Activated T-cell treated with anti-CD3 and anti-CD28 coated beads, Interleukin-2, amount 50 U/mL, for 4 hours (primary cell): ENCODE results near the gene GART. TPM values are rescaled to one million over a fixed set of nuclear protein-coding genes. Genes with fewer than 3 reads are reported as not detected.

ENCODE experiments used
- ATAC-seq, 2 donors: fragments of 200-7000 bp; cut with Tn5 transposase; one replicate each; pipeline ENCODE4 v1.10.0; 2021
- DNase-seq: peaks from one replicate; pipeline ENCODE4 v3.0.0-alpha.2; 2020
- H3K27me3 Mint-ChIP-seq: one replicate; pipeline ENCODE4 v1.8.0; 2021; ENCODE audit warnings: low read depth, mixed read lengths
- H3K36me3 Mint-ChIP-seq: one replicate; pipeline ENCODE4 v1.8.0; 2022; ENCODE audit warnings: mixed read lengths; ENCODE audit not compliant: insufficient read depth
- H3K4me1 Mint-ChIP-seq: one replicate; pipeline ENCODE4 v1.8.0; 2021; ENCODE audit warnings: low read depth, mixed read lengths
- H3K4me3 Mint-ChIP-seq: one replicate; pipeline ENCODE4 v1.8.0; 2021; ENCODE audit warnings: mild to moderate bottlenecking, moderate library complexity, mixed read lengths
- H3K9me3 Mint-ChIP-seq: one replicate; pipeline ENCODE4 v1.8.0; 2021; ENCODE audit warnings: mixed read lengths
- total RNA-seq, 3 donors: library from RNA; stranded (reverse); gene quantifications; one replicate each; pipeline ENCODE4 v1.2.1, GENCODE V29; 2021

The GART gene
- total RNA-seq, 3 donors from 2014 or later: 244 to 274 (median 244) TPM

DNA sequence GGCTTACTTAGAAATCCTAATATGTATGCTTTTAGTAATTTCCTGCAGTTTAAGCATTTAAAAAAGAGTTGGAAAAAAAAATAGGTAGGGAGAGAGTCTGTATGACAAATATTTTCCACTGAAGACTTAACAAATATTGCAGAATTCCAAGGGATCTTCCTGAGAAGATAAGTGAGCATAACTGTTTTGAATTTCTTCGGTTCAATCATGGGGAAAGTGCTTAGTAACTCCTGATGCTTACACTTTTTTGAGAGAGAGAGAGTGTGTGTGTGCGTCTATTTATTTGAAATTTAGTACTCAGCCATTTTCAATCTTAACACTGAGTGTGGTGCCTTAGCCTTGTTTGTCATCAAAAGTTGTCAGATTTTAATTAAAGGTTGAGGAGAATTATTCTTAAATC, 19.5 kb upstream of the GART start:
- Mint-ChIP-seq H3K27me3 (no peaks in the 10 kb centered on the region), H3K4me3 (no peak overlapping the region), H3K36me3 (peaks cover 48% of the 10 kb centered on the region), H3K9me3 (no peaks in the 10 kb centered on the region), H3K4me1 (peaks cover 47% of the 10 kb centered on the region)
- no peak for DNase-seq
- ATAC-seq: no peak

GRCh38 chr21:33560965-33561364, 19.0 kb upstream of the GART start:
- DNase-seq: no peak
- Mint-ChIP-seq H3K4me3 (no peak overlapping the region), H3K9me3 (no peaks in the 10 kb centered on the region), H3K27me3 (no peaks in the 10 kb centered on the region), H3K36me3 (peaks cover 52% of the 10 kb centered on the region), H3K4me1 (peaks cover 50% of the 10 kb centered on the region)
- ATAC-seq: no peak

GRCh38 chr21:33559813-33560212, 17.9 kb upstream of the GART start:
- DNase-seq: no peak
- H3K9me3 Mint-ChIP-seq: no peaks in the 10 kb centered on the region
- H3K4me1 Mint-ChIP-seq: peaks cover 58% of the 10 kb centered on the region
- ATAC-seq: no peak
- peaks cover 58% of the 10 kb centered on the region for H3K36me3 Mint-ChIP-seq
- no peaks in the 10 kb centered on the region for H3K27me3 Mint-ChIP-seq
- no peak overlapping the region for H3K4me3 Mint-ChIP-seq

DNA sequence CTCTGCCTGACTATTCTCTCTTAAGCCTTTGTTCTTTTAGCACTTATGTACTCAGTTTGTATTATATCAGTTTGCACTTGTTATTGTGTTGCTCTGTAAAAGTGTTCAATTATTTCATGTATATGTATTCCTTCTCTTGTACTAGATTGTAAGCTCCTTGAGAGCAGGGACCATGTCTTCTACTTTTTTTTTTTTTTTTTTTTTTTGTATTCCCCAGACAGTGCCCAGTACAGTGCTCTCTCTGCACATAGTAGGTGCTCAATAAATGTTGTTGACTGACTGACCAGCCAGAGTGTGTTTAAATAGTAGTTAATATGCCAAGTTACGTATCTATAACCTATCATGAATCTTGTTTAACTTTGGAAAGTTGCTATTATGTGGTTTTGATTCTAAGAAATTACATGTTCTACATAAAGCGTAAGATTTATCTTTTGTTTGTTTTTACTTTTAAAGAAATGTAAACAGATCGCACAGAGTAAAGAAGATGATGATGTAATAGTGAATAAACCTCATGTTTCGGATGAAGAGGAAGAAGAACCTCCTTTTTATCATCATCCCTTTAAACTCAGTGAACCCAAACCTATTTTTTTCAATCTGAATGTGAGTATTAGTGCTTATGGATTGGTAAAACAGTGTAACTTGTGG, 17.0 kb upstream of the GART start:
- no peaks in the 10 kb centered on the region for H3K27me3 Mint-ChIP-seq
- peaks cover 66% of the 10 kb centered on the region for H3K4me1 Mint-ChIP-seq
- H3K4me3 Mint-ChIP-seq: no peak overlapping the region
- ATAC-seq (no peak), DNase-seq (no peak)
- peaks cover 68% of the 10 kb centered on the region for H3K36me3 Mint-ChIP-seq
- no peaks in the 10 kb centered on the region for H3K9me3 Mint-ChIP-seq

GRCh38 chr21:33557447-33557846, 15.5 kb upstream of the GART start:
- Mint-ChIP-seq H3K9me3 (no peaks in the 10 kb centered on the region), H3K4me1 (peaks cover 63% of the 10 kb centered on the region), H3K36me3 (peaks cover 68% of the 10 kb centered on the region), H3K4me3 (no peak overlapping the region), H3K27me3 (no peaks in the 10 kb centered on the region)
- ATAC-seq: no peak
- DNase-seq: no peak

DNA sequence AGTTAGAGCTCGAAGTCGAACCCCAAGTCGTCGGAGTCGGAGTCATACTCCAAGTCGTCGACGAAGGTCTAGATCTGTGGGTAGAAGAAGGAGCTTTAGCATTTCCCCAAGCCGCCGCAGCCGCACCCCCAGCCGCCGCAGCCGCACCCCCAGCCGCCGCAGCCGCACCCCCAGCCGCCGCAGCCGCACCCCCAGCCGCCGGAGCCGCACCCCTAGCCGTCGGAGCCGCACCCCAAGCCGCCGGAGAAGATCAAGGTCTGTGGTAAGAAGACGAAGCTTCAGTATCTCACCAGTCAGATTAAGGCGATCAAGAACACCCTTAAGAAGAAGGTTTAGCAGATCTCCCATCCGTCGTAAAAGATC, 13.0 kb upstream of the GART start:
- Mint-ChIP-seq H3K4me1 (peaks cover 51% of the 10 kb centered on the region), H3K36me3 (peaks cover 65% of the 10 kb centered on the region), H3K27me3 (no peaks in the 10 kb centered on the region), H3K9me3 (no peaks in the 10 kb centered on the region), H3K4me3 (peak overlapping the region; percentile 8)
- no peak for ATAC-seq
- no peak for DNase-seq

DNA sequence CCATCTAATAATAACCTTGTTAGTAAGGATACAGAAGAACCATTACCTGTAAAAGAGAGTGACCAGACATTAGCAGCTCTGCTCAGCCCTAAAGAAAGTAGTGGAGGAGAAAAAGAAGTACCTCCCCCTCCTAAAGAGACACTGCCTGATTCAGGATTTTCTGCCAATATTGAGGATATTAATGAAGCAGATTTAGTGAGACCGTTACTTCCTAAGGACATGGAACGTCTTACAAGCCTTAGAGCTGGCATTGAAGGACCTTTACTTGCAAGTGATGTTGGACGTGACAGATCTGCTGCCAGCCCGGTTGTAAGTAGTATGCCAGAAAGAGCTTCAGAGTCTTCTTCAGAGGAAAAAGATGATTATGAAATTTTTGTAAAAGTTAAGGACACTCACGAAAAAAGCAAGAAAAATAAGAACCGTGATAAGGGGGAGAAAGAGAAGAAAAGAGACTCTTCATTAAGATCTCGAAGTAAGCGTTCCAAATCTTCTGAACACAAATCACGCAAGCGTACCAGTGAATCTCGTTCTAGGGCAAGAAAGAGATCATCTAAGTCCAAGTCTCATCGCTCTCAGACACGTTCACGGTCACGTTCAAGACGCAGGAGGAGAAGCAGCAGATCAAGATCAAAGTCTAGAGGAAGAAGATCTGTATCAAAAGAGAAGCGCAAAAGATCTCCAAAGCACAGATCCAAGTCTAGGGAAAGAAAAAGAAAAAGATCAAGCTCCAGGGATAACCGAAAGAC, 12.5 kb upstream of the GART start:
- Mint-ChIP-seq H3K4me1 (peaks cover 53% of the 10 kb centered on the region), H3K4me3 (peak overlapping the region; percentile 24)

DNA sequence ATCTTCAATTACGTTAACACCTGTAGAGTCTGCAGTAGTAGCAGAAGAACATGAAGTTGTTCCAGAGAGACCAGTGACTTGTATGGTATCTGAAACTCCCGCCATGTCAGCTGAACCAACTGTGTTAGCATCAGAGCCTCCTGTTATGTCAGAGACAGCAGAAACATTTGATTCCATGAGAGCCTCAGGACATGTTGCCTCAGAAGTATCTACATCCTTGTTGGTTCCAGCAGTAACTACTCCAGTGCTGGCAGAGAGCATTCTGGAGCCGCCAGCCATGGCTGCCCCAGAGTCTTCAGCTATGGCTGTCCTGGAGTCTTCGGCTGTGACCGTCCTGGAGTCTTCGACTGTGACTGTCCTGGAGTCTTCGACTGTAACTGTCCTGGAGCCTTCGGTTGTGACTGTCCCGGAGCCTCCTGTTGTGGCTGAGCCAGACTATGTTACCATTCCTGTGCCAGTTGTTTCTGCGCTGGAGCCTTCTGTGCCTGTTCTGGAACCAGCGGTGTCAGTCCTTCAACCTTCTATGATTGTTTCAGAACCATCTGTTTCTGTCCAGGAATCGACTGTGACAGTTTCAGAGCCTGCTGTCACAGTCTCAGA, 11.2 kb upstream of the GART start:
- Mint-ChIP-seq H3K9me3 (no peaks in the 10 kb centered on the region), H3K4me1 (peaks cover 51% of the 10 kb centered on the region), H3K36me3 (peaks cover 67% of the 10 kb centered on the region), H3K27me3 (no peaks in the 10 kb centered on the region), H3K4me3 (no peak overlapping the region)
- no peak for DNase-seq
- peak in 1 of 2 donors; percentile 22 for ATAC-seq

More for the DNA sequence above, 12.5 kb upstream of the GART start:
- no peaks in the 10 kb centered on the region for H3K27me3 Mint-ChIP-seq
- ATAC-seq: no peak
- DNase-seq: no peak
- peaks cover 64% of the 10 kb centered on the region for H3K36me3 Mint-ChIP-seq
- H3K9me3 Mint-ChIP-seq: no peaks in the 10 kb centered on the region

- Mint-ChIP-seq H3K4me1 (peaks cover 45% of the 10 kb centered on the region), H3K36me3 (peaks cover 63% of the 10 kb centered on the region), H3K9me3 (no peaks in the 10 kb centered on the region), H3K27me3 (no peaks in the 10 kb centered on the region), H3K4me3 (no peak overlapping the region)
- DNase-seq (no peak), ATAC-seq (peak; percentile 25 to 30)
Measured at GRCh38 chr21:33552093-33552998, 10.4 kb upstream of the GART start.

DNA sequence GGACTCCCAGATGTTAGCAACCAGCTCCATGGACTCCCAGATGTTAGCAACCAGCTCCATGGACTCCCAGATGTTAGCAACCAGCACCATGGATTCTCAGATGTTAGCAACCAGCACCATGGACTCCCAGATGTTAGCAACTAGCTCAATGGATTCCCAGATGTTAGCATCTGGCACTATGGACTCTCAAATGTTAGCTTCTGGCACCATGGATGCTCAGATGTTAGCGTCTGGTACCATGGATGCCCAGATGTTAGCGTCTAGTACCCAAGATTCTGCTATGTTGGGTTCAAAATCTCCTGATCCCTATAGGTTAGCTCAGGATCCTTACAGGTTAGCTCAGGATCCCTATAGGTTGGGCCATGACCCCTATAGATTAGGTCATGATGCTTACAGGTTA, 9.7 kb upstream of the GART start:
- H3K9me3 Mint-ChIP-seq: no peaks in the 10 kb centered on the region
- no peak overlapping the region for H3K4me3 Mint-ChIP-seq
- no peaks in the 10 kb centered on the region for H3K27me3 Mint-ChIP-seq
- peaks cover 59% of the 10 kb centered on the region for H3K36me3 Mint-ChIP-seq
- H3K4me1 Mint-ChIP-seq: peaks cover 44% of the 10 kb centered on the region
- DNase-seq: no peak
- no peak for ATAC-seq

GRCh38 chr21:33550772-33551660, 9.1 kb upstream of the GART start:
- no peak for ATAC-seq
- H3K9me3 Mint-ChIP-seq: no peaks in the 10 kb centered on the region
- no peak overlapping the region for H3K4me3 Mint-ChIP-seq
- H3K36me3 Mint-ChIP-seq: peaks cover 53% of the 10 kb centered on the region
- peaks cover 40% of the 10 kb centered on the region for H3K4me1 Mint-ChIP-seq
- no peak for DNase-seq
- H3K27me3 Mint-ChIP-seq: no peaks in the 10 kb centered on the region

- Mint-ChIP-seq H3K27me3 (no peaks in the 10 kb centered on the region), H3K4me1 (peaks cover 40% of the 10 kb centered on the region), H3K4me3 (no peak overlapping the region), H3K9me3 (no peaks in the 10 kb centered on the region), H3K36me3 (peaks cover 46% of the 10 kb centered on the region)
- ATAC-seq (no peak), DNase-seq (no peak)
Measured at GRCh38 chr21:33549848-33550771, 8.2 kb upstream of the GART start.

DNA sequence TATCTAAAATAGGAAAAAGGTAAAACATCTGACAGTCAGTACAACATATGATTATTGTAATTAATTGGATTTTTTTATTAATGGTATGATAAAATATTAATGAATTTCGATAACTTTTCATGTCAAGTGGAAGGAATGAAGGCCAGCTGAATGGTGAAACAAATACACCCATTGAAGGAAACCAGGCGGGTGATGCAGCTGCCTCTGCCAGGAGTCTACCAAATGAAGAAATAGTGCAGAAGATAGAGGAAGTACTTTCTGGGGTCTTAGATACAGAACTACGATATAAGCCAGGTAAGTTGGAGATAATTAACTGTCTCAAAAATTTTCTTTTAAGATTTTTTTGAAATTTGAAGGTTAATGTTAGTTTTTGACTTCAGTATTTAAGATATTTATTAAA, 4.2 kb upstream of the GART start:
- Mint-ChIP-seq H3K9me3 (no peaks in the 10 kb centered on the region), H3K36me3 (peaks cover 21% of the 10 kb centered on the region), H3K27me3 (no peaks in the 10 kb centered on the region), H3K4me1 (peaks cover 31% of the 10 kb centered on the region), H3K4me3 (peak overlapping the region; percentile 69)
- DNase-seq (no peak), ATAC-seq (no peak)
